ENCODE measurements around the gene SLC25A3. TPM values are rescaled to one million over a fixed set of nuclear protein-coding genes. Genes with fewer than 3 reads are reported as not detected.
A peak's percentile ranks its signal among the peaks of the same experiment; 100 is the strongest.

The SLC25A3 gene
- total and polyA plus RNA-seq, 2 of the 13 experiments (the other 11 are each of a cell fraction or from before 2014, with no cell fraction given): 292 to 829 TPM

DNA sequence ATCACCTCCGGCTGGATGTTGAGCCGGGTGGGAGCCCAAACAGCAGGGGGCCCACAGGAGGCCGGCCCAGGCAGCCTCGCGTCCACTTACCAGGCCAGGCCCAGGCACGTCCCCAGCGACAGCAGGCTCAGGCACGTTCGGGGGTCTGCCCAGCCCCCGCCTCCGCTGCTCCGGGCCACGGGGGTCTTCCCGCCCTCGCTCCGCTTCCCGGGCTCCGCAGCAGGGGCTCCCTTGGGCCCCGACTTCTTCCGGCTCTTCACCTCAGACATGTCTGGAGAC lies 50.9 kb downstream of the SLC25A3 start (continued):
- TF ChIP-seq, protein P1, sequence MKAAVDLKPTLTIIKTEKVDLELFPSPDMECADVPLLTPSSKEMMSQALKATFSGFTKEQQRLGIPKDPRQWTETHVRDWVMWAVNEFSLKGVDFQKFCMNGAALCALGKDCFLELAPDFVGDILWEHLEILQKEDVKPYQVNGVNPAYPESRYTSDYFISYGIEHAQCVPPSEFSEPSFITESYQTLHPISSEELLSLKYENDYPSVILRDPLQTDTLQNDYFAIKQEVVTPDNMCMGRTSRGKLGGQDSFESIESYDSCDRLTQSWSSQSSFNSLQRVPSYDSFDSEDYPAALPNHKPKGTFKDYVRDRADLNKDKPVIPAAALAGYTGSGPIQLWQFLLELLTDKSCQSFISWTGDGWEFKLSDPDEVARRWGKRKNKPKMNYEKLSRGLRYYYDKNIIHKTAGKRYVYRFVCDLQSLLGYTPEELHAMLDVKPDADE (CRISPR knock-in tag; IDR thresholded peaks at IDR 0.05): no peak
- TF ChIP-seq ZFY (CRISPR knock-in tag; IDR thresholded peaks at IDR 0.05) (peak; percentile 94), KLF6 (CRISPR knock-in tag; IDR thresholded peaks at IDR 0.05) (peak; percentile 49; the same call in 1 of the 2 replicates), ZNF768 (CRISPR knock-in tag; IDR thresholded peaks at IDR 0.05) (peak; percentile 41; the same call in 1 of the 2 replicates), ZNF552 (CRISPR knock-in tag; IDR thresholded peaks at IDR 0.05; ENCODE audit: borderline replicate concordance) (peak; percentile 16; the same call in 1 of the 2 replicates), BHLHE40 (IDR thresholded peaks at IDR 0.05; ENCODE audit: low read length) (0 out of 2 replicates have a peak, but pooled peaks have one; percentile 22), ZBTB8A (CRISPR knock-in tag; IDR thresholded peaks at IDR 0.05; ENCODE audit: borderline replicate concordance, low read depth) (no peak), GATA4 (IDR thresholded peaks at IDR 0.05; ENCODE audit: borderline replicate concordance, low read depth) (0 out of 2 replicates have a peak, but pooled peaks have one; percentile 4), ZNF747 (CRISPR knock-in tag; IDR thresholded peaks at IDR 0.05; ENCODE audit: borderline replicate concordance) (no peak; the same call in 1 of the 2 replicates), YEATS2 (CRISPR knock-in tag; IDR thresholded peaks at IDR 0.05; ENCODE audit: borderline replicate concordance) (no peak)
- TF ChIP-seq, protein P2, sequence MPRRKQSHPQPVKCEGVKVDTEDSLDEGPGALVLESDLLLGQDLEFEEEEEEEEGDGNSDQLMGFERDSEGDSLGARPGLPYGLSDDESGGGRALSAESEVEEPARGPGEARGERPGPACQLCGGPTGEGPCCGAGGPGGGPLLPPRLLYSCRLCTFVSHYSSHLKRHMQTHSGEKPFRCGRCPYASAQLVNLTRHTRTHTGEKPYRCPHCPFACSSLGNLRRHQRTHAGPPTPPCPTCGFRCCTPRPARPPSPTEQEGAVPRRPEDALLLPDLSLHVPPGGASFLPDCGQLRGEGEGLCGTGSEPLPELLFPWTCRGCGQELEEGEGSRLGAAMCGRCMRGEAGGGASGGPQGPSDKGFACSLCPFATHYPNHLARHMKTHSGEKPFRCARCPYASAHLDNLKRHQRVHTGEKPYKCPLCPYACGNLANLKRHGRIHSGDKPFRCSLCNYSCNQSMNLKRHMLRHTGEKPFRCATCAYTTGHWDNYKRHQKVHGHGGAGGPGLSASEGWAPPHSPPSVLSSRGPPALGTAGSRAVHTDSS (CRISPR knock-in tag; conservative IDR thresholded peaks at IDR 0.05): no peak
- TF ChIP-seq, protein P3, sequence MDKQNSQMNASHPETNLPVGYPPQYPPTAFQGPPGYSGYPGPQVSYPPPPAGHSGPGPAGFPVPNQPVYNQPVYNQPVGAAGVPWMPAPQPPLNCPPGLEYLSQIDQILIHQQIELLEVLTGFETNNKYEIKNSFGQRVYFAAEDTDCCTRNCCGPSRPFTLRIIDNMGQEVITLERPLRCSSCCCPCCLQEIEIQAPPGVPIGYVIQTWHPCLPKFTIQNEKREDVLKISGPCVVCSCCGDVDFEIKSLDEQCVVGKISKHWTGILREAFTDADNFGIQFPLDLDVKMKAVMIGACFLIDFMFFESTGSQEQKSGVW (CRISPR knock-in tag; IDR thresholded peaks at IDR 0.05; ENCODE audit: borderline replicate concordance): no peak
- TF ChIP-seq, protein P4, sequence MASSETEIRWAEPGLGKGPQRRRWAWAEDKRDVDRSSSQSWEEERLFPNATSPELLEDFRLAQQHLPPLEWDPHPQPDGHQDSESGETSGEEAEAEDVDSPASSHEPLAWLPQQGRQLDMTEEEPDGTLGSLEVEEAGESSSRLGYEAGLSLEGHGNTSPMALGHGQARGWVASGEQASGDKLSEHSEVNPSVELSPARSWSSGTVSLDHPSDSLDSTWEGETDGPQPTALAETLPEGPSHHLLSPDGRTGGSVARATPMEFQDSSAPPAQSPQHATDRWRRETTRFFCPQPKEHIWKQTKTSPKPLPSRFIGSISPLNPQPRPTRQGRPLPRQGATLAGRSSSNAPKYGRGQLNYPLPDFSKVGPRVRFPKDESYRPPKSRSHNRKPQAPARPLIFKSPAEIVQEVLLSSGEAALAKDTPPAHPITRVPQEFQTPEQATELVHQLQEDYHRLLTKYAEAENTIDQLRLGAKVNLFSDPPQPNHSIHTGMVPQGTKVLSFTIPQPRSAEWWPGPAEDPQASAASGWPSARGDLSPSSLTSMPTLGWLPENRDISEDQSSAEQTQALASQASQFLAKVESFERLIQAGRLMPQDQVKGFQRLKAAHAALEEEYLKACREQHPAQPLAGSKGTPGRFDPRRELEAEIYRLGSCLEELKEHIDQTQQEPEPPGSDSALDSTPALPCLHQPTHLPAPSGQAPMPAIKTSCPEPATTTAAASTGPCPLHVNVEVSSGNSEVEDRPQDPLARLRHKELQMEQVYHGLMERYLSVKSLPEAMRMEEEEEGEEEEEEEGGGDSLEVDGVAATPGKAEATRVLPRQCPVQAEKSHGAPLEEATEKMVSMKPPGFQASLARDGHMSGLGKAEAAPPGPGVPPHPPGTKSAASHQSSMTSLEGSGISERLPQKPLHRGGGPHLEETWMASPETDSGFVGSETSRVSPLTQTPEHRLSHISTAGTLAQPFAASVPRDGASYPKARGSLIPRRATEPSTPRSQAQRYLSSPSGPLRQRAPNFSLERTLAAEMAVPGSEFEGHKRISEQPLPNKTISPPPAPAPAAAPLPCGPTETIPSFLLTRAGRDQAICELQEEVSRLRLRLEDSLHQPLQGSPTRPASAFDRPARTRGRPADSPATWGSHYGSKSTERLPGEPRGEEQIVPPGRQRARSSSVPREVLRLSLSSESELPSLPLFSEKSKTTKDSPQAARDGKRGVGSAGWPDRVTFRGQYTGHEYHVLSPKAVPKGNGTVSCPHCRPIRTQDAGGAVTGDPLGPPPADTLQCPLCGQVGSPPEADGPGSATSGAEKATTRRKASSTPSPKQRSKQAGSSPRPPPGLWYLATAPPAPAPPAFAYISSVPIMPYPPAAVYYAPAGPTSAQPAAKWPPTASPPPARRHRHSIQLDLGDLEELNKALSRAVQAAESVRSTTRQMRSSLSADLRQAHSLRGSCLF (CRISPR knock-in tag; IDR thresholded peaks at IDR 0.05; ENCODE audit: borderline replicate concordance): no peak
- TF ChIP-seq, protein P5, sequence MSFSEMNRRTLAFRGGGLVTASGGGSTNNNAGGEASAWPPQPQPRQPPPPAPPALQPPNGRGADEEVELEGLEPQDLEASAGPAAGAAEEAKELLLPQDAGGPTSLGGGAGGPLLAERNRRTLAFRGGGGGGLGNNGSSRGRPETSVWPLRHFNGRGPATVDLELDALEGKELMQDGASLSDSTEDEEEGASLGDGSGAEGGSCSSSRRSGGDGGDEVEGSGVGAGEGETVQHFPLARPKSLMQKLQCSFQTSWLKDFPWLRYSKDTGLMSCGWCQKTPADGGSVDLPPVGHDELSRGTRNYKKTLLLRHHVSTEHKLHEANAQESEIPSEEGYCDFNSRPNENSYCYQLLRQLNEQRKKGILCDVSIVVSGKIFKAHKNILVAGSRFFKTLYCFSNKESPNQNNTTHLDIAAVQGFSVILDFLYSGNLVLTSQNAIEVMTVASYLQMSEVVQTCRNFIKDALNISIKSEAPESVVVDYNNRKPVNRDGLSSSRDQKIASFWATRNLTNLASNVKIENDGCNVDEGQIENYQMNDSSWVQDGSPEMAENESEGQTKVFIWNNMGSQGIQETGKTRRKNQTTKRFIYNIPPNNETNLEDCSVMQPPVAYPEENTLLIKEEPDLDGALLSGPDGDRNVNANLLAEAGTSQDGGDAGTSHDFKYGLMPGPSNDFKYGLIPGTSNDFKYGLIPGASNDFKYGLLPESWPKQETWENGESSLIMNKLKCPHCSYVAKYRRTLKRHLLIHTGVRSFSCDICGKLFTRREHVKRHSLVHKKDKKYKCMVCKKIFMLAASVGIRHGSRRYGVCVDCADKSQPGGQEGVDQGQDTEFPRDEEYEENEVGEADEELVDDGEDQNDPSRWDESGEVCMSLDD (CRISPR knock-in tag; IDR thresholded peaks at IDR 0.05; ENCODE audit: borderline replicate concordance): no peak
- TF ChIP-seq, protein P6, sequence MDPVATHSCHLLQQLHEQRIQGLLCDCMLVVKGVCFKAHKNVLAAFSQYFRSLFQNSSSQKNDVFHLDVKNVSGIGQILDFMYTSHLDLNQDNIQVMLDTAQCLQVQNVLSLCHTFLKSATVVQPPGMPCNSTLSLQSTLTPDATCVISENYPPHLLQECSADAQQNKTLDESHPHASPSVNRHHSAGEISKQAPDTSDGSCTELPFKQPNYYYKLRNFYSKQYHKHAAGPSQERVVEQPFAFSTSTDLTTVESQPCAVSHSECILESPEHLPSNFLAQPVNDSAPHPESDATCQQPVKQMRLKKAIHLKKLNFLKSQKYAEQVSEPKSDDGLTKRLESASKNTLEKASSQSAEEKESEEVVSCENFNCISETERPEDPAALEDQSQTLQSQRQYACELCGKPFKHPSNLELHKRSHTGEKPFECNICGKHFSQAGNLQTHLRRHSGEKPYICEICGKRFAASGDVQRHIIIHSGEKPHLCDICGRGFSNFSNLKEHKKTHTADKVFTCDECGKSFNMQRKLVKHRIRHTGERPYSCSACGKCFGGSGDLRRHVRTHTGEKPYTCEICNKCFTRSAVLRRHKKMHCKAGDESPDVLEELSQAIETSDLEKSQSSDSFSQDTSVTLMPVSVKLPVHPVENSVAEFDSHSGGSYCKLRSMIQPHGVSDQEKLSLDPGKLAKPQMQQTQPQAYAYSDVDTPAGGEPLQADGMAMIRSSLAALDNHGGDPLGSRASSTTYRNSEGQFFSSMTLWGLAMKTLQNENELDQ (CRISPR knock-in tag; IDR thresholded peaks at IDR 0.05; ENCODE audit: borderline replicate concordance): no peak

All from HepG2 (cell line).